ENCODE measurements around the gene IRF9.
A peak's percentile ranks its signal among the peaks of the same experiment; 100 is the strongest.

IRF9 gene

GRCh38 chr14:24177891-24178290 is 16.8 kb downstream of the IRF9 start:
- no peak for DNase-seq (ENCODE audit: low read depth in 2 of 2)

DNA sequence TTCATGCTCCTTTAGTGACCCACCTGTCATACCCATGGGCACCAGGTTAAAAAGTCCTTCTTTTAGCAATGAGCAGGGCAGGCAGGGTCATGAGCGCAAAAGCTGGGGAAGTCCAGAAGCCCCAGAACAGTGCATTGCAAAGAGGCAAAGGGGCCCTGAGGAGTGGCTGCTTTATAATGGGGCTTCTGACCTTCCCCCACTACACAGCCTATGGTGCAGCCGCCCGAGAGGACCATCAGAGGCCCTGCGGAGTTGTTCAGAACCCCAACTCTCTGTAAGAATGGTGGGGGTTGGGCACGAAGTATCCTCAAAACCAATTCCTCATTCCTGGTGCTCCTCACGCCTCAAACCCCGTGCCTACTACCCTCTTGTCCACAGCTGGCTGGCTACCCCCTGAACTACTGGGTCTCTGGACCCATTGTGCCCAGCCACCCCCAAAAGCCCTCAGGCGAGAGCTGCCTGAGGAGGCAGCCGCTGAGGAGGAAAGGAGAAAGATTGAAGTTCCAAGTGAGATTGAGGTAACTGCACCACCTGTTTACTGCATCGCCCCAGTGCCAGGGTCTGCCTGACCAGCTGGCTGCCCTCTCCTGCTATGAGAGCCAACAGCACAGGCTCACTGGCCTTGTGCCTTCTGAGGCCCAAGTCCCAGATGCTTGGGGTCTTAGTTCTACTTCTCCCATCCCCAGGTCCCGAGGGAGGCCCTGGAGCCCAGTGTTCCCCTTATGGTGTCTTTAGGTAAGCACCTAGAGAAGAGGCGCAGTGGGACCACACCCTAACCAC is 17.5 kb downstream of the IRF9 start:
- DNase-seq (ENCODE audit: low read depth in 2 of 2), result no peak

GRCh38 chr14:24179294-24179960 is 18.4 kb downstream of the IRF9 start:
- DNase-seq (ENCODE audit: low read depth in 2 of 2), result no peak

DNA sequence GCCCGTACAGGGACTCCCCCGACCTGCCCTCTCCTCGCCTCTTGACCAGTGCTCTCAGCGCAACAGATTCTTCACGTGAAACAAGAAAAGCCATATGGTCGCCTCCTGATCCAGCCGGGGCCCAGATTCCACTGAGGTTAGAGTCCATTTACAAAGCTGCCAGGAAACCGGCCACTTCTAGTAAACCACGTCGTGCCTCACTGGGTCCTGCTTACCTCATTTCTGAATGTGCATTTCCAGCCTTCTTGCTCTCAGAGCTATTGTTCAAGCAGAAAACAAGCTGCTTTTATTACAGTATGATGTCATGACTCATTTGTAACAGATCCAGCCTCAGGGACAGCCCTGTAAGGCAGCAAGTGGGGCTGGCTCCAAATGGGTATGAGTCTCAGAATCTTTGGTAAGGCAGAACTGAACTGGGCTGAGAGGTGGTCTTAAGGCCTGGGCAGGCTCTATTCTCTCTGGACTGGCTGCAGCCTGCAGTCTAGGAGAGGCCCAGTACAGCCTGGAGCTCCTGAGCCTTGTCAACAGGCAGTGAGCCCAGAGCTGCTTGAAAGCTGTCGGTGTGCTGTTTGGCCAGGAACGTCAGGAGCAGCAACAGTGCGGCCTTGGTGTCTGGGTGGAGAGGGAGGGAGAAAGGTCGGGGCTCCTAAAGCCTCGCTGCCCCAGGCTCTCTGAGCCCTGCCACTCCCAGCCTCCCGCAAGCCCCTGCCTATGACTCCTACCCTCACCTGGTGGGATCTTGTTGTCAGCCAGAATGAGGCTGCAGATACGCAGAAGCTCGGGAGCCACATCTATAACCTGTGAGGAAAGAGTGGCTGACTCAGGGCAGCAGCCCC is 19.1 kb downstream of the IRF9 start:
- no peak for DNase-seq (ENCODE audit: low read depth in 2 of 2)

DNA sequence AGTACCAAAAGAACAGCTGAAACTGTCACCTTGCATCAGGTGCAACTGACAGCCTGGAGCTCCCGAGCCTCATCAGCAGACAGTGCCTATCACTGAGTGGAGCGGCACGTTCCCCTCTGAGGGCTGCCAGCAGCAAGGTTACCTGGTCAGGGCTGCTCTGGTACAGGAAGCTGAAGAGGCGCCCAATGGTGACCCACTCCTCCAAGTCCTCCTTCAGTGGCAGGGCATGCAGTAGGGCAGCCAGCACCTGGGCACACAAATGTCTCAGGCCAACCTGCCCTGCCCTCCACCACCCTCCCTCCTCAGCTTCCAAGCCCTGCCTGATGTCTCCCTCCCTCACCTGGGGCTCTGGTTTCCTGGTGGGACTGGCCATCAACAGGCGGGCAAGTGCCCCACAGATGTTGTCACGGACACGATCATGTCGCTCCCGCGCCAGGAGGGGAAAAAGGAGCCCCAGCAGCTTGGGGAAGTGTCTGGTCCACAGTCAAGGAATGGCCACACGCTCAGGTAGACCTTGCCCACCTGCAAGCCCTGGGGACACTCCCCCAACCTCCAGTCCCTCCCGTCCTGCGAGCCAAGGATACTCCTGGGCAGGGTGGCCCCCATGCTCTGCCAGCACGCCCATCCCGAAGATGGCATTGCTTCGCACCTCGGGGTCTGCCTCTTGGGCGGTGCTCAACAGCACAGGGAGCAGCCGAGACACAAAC is 20.5 kb downstream of the IRF9 start:
- DNase-seq (ENCODE audit: low read depth in 2 of 2), result no peak

DNA sequence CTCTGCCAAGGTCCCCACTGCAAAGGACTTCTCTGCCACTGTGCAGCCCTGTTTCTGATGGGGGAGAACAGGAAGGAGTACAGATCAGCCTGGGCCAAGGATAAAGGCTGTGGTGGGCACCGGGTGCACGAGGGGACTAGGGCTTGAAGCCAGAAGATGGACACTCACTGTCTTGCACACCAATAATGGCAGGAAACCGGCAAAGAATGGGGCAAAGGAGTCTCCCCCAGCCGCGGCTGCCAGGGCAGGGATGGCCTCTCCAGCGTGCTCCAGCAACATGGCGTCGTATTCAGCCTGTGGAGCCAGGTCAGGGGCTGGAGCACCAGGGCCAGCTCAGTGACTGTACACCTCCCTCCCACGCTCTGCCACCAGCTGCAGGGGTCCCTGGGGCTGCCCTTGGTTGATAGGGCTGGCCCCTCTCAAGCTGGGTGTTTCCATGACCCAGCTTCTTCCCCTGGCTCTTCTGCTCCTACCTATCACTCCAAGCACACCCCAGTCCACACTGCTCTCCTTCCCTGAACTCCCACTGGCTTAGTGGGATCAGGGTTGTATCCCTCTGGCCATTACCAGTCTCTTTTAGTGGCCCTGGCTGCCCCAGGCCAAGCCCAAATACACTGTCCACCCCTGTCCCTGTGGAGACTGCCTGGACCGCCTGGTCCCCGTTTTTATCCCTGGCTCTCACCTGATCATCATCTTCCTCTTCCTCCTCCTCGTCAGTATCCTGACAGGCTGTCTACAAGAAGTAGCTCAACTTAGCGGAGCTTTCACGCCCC is 21.2 kb downstream of the IRF9 start:
- no peak for DNase-seq (ENCODE audit: low read depth in 2 of 2)

GRCh38 chr14:24183014-24183481 is 22.0 kb downstream of the IRF9 start:
- no peak for DNase-seq (ENCODE audit: low read depth in 2 of 2)

GRCh38 chr14:24184104-24184970 is 23.3 kb downstream of the IRF9 start:
- no peak for DNase-seq (ENCODE audit: low read depth in 2 of 2)

- DNase-seq (ENCODE audit: low read depth in 2 of 2), result no peak
Measured at GRCh38 chr14:24185026-24185425, 24.0 kb downstream of the IRF9 start.

DNA sequence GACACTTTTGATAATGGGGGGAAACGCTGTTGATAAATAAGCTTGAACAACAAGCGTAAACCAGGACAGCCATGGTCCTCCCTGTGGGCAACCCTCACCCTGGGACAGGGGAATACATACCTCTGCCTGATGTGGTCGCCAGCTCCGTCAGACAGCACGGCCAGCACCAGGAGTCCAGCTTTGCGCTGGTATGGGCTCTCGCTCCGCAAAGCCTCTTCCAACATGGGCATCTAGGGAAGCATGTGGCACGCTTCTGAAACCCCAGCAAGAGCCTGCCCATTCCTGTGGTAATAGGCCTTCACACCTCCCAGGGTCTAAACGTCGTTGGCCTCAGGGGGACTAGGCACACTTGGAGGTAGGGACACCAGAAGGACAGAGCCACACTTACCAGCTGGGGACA is 24.7 kb downstream of the IRF9 start:
- DNase-seq (ENCODE audit: low read depth in 2 of 2), result no peak

DNA sequence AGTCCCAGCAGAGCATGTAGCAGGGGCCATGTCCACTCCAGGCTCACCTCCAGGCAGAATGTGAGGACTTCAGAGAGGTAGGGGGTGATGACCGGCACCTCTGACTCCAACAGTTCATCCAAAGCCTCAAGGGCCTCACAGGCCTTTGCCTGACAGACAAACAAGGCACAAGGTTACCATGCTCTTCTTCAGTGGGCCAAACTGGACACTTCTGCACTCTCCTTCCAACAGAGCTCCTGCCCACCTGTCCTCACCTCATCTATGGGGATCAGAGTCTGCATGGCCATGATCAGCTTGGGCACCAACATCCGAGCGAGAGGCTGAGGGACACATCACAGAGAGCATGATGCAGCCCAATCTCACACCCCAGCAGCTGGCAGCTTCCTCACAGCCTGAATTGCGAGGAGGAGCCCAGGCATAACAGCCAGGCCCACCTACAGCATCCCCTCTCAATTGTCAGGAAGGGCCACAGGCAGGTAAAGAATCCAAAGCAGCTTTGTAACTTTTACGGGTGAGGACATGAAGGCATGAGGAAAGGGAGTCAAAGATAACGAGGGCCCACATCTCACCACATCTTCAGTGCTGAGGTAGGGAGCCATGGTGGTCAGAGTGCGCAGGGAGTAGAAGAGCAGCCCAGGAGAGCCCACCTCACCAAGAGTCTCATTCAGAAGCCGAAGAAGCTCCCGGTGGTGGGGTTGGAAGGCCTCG is 25.9 kb downstream of the IRF9 start:
- no peak for DNase-seq (ENCODE audit: low read depth in 2 of 2)

- DNase-seq (ENCODE audit: low read depth in 2 of 2), result no peak
Measured at GRCh38 chr14:24187539-24187915, 26.5 kb downstream of the IRF9 start.

DNA sequence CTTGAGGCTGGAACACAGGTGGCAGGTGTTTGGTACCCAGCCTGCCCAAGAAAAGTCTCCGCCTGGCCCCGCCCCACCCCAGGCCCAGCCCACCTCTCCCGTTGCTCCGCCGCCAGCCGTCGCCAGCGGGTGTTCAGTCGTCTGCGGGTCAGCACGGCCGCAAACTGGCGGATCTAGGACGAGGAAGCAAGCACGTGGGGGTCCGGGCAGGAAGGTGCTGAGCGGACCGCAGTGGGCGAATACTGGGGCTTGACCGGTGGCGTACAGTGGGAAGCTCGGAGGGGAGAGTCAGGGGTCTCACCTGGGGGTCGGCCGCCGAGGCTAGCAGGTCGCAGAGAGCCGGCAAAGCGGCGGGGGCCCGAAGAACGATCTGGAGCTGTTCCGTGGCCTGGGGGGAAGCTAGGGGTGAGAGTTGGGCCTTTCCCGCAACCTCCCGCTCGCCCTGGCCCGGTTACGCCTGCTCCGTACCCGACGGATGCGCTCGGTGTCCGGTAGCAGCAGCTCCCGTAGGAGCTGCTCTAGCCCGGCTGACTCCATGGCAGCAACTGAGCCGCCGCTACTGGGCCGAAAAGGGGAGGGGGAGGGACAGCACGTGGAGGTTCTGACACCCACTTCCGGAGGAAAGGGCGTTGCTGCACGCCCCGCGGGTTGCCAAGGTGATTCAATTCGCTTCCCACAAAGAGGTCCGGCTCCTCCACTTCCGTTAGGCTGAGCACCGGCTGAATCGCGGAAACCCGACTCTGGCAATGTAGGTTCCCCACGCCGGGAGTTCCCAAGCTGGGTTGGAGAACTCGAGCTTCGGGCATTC is 27.4 kb downstream of the IRF9 start, which contains the start of gene IPO4:
Gene IPO4 (minus strand): TSS at position 566 of the 808 bp plus-strand sequence. CDS start 29 bp downstream, at position 537.
- peak; percentile 93 for DNase-seq (ENCODE audit: low read depth in 2 of 2)

- no peak for DNase-seq (ENCODE audit: low read depth in 2 of 2)
Measured at GRCh38 chr14:24189059-24189375, 28.0 kb downstream of the IRF9 start.

DNA sequence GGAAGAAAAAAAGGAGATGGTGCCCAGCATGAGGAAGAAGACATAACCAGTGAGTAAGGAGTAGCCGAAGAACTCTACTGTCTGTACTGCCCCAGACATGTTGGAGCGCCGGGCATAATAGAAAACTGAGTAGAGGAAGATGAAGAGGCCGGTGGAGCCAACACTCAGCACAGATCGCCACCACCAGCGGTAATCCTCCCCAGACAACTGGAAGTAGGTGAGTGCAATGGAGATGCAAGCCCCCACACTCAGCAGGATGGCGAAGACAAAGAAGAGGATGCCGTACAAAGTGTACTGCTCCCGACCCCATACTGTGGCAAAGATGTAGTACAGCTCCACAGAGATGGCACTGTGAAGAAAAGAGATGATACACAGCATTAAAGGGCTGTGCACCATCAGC is 28.4 kb downstream of the IRF9 start:
- no peak for DNase-seq (ENCODE audit: low read depth in 2 of 2)

DNA sequence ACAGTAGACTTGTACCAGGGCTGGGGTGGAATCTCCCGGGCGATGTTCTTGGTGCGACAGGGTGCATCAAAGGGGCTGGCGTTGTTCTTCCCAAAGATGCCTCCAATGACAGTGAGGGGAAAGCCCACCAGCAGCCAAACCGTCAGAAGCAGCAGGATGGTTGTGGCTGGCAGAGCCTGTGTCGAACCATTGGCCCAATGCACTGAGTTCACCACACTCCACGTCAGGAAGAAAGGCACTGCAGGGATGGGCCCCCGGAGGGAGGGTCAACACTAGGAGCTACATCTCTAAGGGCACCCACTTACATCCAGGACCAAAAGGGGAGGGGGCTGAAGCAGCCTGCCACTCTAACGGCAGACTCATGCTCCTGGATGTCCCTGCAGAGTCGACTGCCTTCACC is 29.4 kb downstream of the IRF9 start:
- no peak for DNase-seq (ENCODE audit: low read depth in 2 of 2)

- no peak for DNase-seq (ENCODE audit: low read depth in 2 of 2)
Measured at GRCh38 chr14:24192933-24193332, 31.9 kb downstream of the IRF9 start.

- DNase-seq (ENCODE audit: low read depth in 2 of 2), result no peak
Measured at GRCh38 chr14:24194186-24194872, 33.3 kb downstream of the IRF9 start.
